ENCODE results near the gene SLC45A1.

DNA sequence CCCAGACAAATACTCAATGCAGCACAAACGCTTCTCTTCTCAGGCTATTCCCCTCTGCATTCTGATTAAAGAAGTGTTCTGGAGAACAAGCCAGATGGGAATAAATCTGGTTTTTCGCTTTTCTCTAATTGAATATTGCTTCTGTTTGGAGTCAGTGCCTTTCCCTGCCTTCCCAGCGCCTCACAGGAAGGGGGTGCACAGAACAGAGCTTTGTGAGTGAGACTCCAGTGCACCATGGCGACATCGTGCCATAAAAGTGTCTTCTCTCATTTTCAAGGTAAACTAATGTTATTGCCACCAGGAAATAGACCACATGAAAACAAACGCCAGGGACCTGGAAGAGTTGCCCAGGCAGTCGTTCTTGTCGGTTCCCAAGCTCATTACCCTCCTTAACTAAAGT, 43.6 kb upstream of the SLC45A1 start:
- TF ChIP-seq, protein P1, sequence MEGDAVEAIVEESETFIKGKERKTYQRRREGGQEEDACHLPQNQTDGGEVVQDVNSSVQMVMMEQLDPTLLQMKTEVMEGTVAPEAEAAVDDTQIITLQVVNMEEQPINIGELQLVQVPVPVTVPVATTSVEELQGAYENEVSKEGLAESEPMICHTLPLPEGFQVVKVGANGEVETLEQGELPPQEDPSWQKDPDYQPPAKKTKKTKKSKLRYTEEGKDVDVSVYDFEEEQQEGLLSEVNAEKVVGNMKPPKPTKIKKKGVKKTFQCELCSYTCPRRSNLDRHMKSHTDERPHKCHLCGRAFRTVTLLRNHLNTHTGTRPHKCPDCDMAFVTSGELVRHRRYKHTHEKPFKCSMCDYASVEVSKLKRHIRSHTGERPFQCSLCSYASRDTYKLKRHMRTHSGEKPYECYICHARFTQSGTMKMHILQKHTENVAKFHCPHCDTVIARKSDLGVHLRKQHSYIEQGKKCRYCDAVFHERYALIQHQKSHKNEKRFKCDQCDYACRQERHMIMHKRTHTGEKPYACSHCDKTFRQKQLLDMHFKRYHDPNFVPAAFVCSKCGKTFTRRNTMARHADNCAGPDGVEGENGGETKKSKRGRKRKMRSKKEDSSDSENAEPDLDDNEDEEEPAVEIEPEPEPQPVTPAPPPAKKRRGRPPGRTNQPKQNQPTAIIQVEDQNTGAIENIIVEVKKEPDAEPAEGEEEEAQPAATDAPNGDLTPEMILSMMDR (IDR thresholded peaks at IDR 0.05) = no peak
- no peak for TF ChIP-seq EZH2 (IDR thresholded peaks at IDR 0.05; ENCODE audit: borderline replicate concordance, insufficient read depth, low read depth, low read length, poor library complexity, severe bottlenecking)
